Uterus (tissue), 4 donors: ENCODE measurements around the gene MFSD12. TPM values are rescaled to one million over a fixed set of nuclear protein-coding genes. Genes with fewer than 3 reads are reported as not detected.

ENCODE experiments used
- DNase-seq, 2 donors: peaks; one replicate each; pipeline ENCODE4 v3.0.0-alpha.2; 2019 to 2020
- H3K27ac ChIP-seq, 2 donors: fragments of 200-600 bp; sonication (generic); 1 replicate in 1 of 2; 2 replicates in 1 of 2; pipeline ENCODE4 v1.5.1; 2016 to 2018
- H3K27me3 ChIP-seq, 2 donors: fragments of 200-600 bp; sonication (generic); one replicate each; pipeline ENCODE4 v1.5.1; 2018 to 2019; ENCODE audit warnings: control low read depth in 1 of 2
- H3K36me3 ChIP-seq, 2 donors: fragments of 200-600 bp; sonication (generic); one replicate each; pipeline ENCODE4 v1.5.1; 2019; ENCODE audit warnings: control low read depth in 1 of 2
- H3K4me1 ChIP-seq, 2 donors: fragments of 200-600 bp; sonication (generic); one replicate each; pipeline ENCODE4 v1.5.1; 2018 to 2019; ENCODE audit warnings: control low read depth in 1 of 2
- H3K4me3 ChIP-seq, 2 donors: fragments of 200-600 bp; sonication (generic); 1 replicate in 1 of 2; 2 replicates in 1 of 2; pipeline ENCODE4 v1.5.1; 2018 to 2019; ENCODE audit warnings: mild to moderate bottlenecking in 1 of 2
- H3K9me3 ChIP-seq, 2 donors: fragments of 200-600 bp; sonication (generic); one replicate each; pipeline ENCODE4 v1.5.1; 2019; ENCODE audit warnings: control low read depth in 1 of 2
- POLR2A ChIP-seq, 2 donors: fragments of 450-650 bp; IDR thresholded peaks; one replicate each; pipeline ENCODE4 v1.6.1; 2016; ENCODE audit warnings: antibody characterized with exemption in 2 of 2, mild to moderate bottlenecking in 1 of 2, moderate library complexity in 1 of 2
- intact Hi-C: fragments of 100-400 bp; cut with DNase I; formaldehyde crosslinking; loops from one replicate; pipeline ENCODE4 v1.15.1; 2023; ENCODE audit warnings: low total_unique reads
- small RNA-seq: library from RNA; depleted of rRNA; stranded (forward); fragments of <200 nt; gene quantifications from one replicate; pipeline ENCODE3, GENCODE V24; 2016
- total RNA-seq, 4 donors: library from RNA; depleted of rRNA in 3 of 4; stranded (reverse); fragments of >200 nt in 3 of 4; gene quantifications; one replicate each; pipeline versions ENCODE4 v1.1.0 to v1.2.4, GENCODE V29; 2014 to 2023
- TF ChIP-seq, protein P1 (sequence below), 4 experiments: fragments of 200-600 bp in 2 of 4; fragments of 450-650 bp in 2 of 4; sonication (generic) in 2 of 4; IDR thresholded peaks; one replicate each; pipeline ENCODE4 v1.5.1; 2016 to 2019; ENCODE audit warnings: antibody characterized with exemption in 4 of 4, mild to moderate bottlenecking in 2 of 4, moderate library complexity in 1 of 4
- donor health status: DM: yes; HTN: yes; CAD: no.

The MFSD12 gene
- total RNA-seq, 4 donors from 2014 or later, result 0.59 to 44.9 (median 38.9) TPM

DNA sequence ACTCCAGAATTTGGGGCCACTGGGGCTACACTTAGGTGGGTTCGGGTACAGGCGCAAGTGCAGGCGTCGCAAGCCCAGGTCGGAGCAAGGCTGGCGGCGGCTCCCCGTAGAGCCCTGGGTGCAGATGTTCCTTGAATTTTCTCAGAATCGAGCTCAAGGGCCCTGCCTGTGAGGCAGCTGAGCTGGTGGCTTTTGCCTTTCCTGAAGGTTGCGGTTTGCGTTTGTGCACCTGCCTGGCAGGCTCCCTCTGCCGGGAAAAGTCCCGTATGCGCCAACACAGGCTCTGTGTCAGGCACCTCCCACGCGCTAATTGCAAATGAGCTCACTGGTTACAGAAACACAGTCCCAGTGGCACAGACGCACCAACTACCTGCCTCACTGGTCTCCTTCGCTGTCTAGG is 62.8 kb downstream of the MFSD12 start:
- DNase-seq, result no peak
- Histone ChIP-seq H3K4me1 (peaks cover 0 to 3% of the 10 kb centered on the region in 2 donors), H3K36me3 (no peaks in the 10 kb centered on the region), H3K4me3 (no peak overlapping the region), H3K9me3 (no peaks in the 10 kb centered on the region), H3K27ac (no peak overlapping the region), H3K27me3 (no peaks in the 10 kb centered on the region)
- TF ChIP-seq, protein P1, sequence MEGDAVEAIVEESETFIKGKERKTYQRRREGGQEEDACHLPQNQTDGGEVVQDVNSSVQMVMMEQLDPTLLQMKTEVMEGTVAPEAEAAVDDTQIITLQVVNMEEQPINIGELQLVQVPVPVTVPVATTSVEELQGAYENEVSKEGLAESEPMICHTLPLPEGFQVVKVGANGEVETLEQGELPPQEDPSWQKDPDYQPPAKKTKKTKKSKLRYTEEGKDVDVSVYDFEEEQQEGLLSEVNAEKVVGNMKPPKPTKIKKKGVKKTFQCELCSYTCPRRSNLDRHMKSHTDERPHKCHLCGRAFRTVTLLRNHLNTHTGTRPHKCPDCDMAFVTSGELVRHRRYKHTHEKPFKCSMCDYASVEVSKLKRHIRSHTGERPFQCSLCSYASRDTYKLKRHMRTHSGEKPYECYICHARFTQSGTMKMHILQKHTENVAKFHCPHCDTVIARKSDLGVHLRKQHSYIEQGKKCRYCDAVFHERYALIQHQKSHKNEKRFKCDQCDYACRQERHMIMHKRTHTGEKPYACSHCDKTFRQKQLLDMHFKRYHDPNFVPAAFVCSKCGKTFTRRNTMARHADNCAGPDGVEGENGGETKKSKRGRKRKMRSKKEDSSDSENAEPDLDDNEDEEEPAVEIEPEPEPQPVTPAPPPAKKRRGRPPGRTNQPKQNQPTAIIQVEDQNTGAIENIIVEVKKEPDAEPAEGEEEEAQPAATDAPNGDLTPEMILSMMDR (IDR thresholded peaks at IDR 0.05), result no peak
- no peak for TF ChIP-seq POLR2A (IDR thresholded peaks at IDR 0.05)
- intact Hi-C loops, result no loop called here

Small RNA genes within 50 kb of the gene (small RNA-seq; reads per million reads assigned to genes)
- gene AC005786.1 (not detected), gene RF00212 (not detected)

Other genes with a start within 250 kb of the MFSD12 start
- 100 to 1,000 TPM in 2 of 4 donors, 10 to 100 TPM in 2; 18.5 to 361 (median 82.9) TPM for gene NFIC, start 191.0 kb downstream of the MFSD12 start, total RNA-seq
- gene SMIM24, start 77.1 kb downstream of the MFSD12 start, total RNA-seq, result under 1 TPM in 1 of 4 donors, not detected in 3; 0.97 TPM
- not detected for gene SMIM44, start 74.1 kb downstream of the MFSD12 start, total RNA-seq
- 10 to 100 TPM in 1 of 4 donors, 1 to 10 TPM in 3; 1.2 to 10.4 (median 4.7) TPM for gene DOHH, start 56.9 kb downstream of the MFSD12 start, total RNA-seq
- 10 to 100 TPM in 3 of 4 donors, 1 to 10 TPM in 1; 3.8 to 70.8 (median 33.0) TPM for gene FZR1, start 51.3 kb downstream of the MFSD12 start, total RNA-seq
- gene TEKTIP1, start 18.4 kb downstream of the MFSD12 start, total RNA-seq, result 1 to 10 TPM in 1 of 4 donors, not detected in 3; 5.5 TPM
- 100 to 1,000 TPM in 1 of 4 donors, 10 to 100 TPM in 3; 52.9 to 232 (median 63.6) TPM for gene HMG20B, start 15.4 kb upstream of the MFSD12 start, total RNA-seq
- gene GIPC3, start 27.9 kb upstream of the MFSD12 start, total RNA-seq, result 1 to 10 TPM in 1 of 4 donors, under 1 TPM in 1, not detected in 2; 0.07 to 4.0 TPM
- gene TBXA2R, start 49.3 kb upstream of the MFSD12 start, total RNA-seq, result 1 to 10 TPM in 2 of 4 donors, not detected in 2; 2.6 to 7.3 TPM
- 10 to 100 TPM in 3 of 4 donors, 1 to 10 TPM in 1; 6.8 to 28.4 (median 20.7) TPM for gene CACTIN, start 69.2 kb upstream of the MFSD12 start, total RNA-seq
- gene PIP5K1C, start 142.9 kb upstream of the MFSD12 start, total RNA-seq, result 10 to 100 TPM in 3 of 4 donors, 1 to 10 TPM in 1; 6.2 to 77.5 (median 33.2) TPM
- 1 to 10 TPM in 3 of 4 donors, under 1 TPM in 1; 0.37 to 7.4 (median 3.9) TPM for gene TJP3, start 150.8 kb upstream of the MFSD12 start, total RNA-seq
- gene APBA3, start 204.1 kb upstream of the MFSD12 start, total RNA-seq, result 10 to 100 TPM; 14.1 to 52.6 (median 27.4) TPM
- gene MRPL54, start 205.1 kb upstream of the MFSD12 start, total RNA-seq, result 100 to 1,000 TPM in 1 of 4 donors, 10 to 100 TPM in 3; 14.4 to 196 (median 40.0) TPM
- 1 to 10 TPM in 1 of 4 donors, under 1 TPM in 1, not detected in 2; 0.14 to 4.3 TPM for gene RAX2, start 214.6 kb upstream of the MFSD12 start, total RNA-seq
- gene MATK, start 228.8 kb upstream of the MFSD12 start, total RNA-seq, result 10 to 100 TPM in 1 of 4 donors, 1 to 10 TPM in 2, not detected in 1; 1.0 to 11.2 (median 1.5) TPM